Thyroid gland (tissue), 4 donors: ENCODE results near the gene RABL3. TPM values are rescaled to one million over a fixed set of nuclear protein-coding genes. Genes with fewer than 3 reads are reported as not detected.

Source experiments
- DNase-seq, 2 donors: peaks; one replicate each; pipeline ENCODE4 v3.0.0-alpha.2; 2019
- H3K27ac ChIP-seq, 3 donors: fragments of 200-600 bp; sonication (generic); 1 replicate in 2 of 3; 2 replicates in 1 of 3; pipeline ENCODE4 v1.5.1; 2016 to 2019; ENCODE audit warnings: mild to moderate bottlenecking in 1 of 3, moderate library complexity in 1 of 3
- H3K27me3 ChIP-seq: fragments of 200-600 bp; sonication (generic); one replicate; pipeline ENCODE4 v1.5.1; 2019
- H3K36me3 ChIP-seq, 2 donors: fragments of 200-600 bp; sonication (generic); one replicate each; pipeline ENCODE4 v1.5.1; 2016 to 2019
- H3K4me1 ChIP-seq, 2 donors: fragments of 200-600 bp; sonication (generic); one replicate each; pipeline ENCODE4 v1.5.1; 2017 to 2019
- H3K4me3 ChIP-seq, 3 donors: fragments of 200-600 bp; sonication (generic); replicated peaks in 1 of 3; 1 replicate in 2 of 3; 2 replicates in 1 of 3; pipeline ENCODE4 v1.5.1; 2016; ENCODE audit warnings: mild to moderate bottlenecking in 1 of 3
- H3K9me3 ChIP-seq: fragments of 200-600 bp; sonication (generic); one replicate; pipeline ENCODE4 v1.5.1; 2017
- POLR2A ChIP-seq, 2 donors: fragments of 450-650 bp; IDR thresholded peaks; one replicate each; pipeline ENCODE4 v1.6.1; 2017; ENCODE audit warnings: antibody characterized with exemption in 2 of 2, mild to moderate bottlenecking in 2 of 2, moderate library complexity in 1 of 2
- WGBS, 2 donors: methylation state at CpG; one replicate each; pipeline ENCODE4 v1.1.5; 2017; 5-methylcytosine and 5-hydroxymethylcytosine counted together
- intact Hi-C: fragments of 100-400 bp; cut with DNase I; formaldehyde crosslinking; loops from one replicate; pipeline ENCODE4 v1.15.1; 2023
- small RNA-seq: library from RNA; depleted of rRNA; stranded (forward); fragments of <200 nt; gene quantifications from one replicate; pipeline ENCODE3, GENCODE V24; 2016
- total RNA-seq, 4 donors: library from RNA; depleted of rRNA; stranded (reverse); fragments of >200 nt; gene quantifications; one replicate each; pipeline ENCODE4 v1.2.3, GENCODE V29; 2016
- TF ChIP-seq, protein P1 (sequence below), 6 experiments: fragments of 200-600 bp in 3 of 6; fragments of 450-650 bp in 3 of 6; sonication (generic) in 3 of 6; IDR thresholded peaks; one replicate each; pipeline ENCODE4 v1.5.1; 2016 to 2019; ENCODE audit warnings: antibody characterized with exemption in 6 of 6, mild to moderate bottlenecking in 2 of 6, inconsistent platforms in 1 of 6, moderate library complexity in 1 of 6

RABL3 gene
- total RNA-seq, 4 donors from 2014 or later, result 24.3 to 59.5 (median 32.0) TPM

DNA sequence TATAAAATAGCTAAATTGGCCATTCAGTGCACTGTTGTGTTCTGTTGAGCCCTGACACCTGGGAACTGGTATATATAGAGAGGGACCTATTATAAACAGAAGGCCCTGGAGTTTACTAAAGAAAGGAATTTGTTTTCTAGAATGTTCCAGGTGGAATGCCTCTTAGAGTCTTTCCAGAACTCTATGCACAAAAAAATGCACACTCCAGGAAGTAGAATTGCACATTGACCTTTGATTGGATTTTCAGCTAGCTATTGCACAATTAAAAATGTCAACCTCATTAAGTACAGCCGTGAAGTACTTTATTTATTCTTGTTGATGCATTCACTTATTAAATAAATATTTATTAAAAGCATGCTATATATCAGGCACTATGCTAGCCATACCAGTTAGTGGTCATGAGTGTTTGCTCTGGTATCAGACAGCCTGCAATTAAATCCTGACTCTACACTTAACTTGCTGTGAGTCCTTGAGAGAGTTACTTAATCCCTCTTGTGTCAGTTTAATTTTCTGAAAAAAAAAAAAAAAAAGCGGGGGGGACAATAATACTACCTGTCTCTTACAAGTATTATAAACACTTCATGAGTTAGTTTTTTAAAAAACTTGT lies 105.4 kb downstream of the RABL3 start:
- Histone ChIP-seq H3K27me3 (no peaks in the 10 kb centered on the region), H3K27ac (no peak overlapping the region), H3K9me3 (no peaks in the 10 kb centered on the region), H3K4me3 (no peak overlapping the region), H3K4me1 (no peaks in the 10 kb centered on the region), H3K36me3 (peaks cover 0 to 32% of the 10 kb centered on the region in 2 donors)
- no peak for TF ChIP-seq POLR2A (IDR thresholded peaks at IDR 0.05)
- TF ChIP-seq, protein P1, sequence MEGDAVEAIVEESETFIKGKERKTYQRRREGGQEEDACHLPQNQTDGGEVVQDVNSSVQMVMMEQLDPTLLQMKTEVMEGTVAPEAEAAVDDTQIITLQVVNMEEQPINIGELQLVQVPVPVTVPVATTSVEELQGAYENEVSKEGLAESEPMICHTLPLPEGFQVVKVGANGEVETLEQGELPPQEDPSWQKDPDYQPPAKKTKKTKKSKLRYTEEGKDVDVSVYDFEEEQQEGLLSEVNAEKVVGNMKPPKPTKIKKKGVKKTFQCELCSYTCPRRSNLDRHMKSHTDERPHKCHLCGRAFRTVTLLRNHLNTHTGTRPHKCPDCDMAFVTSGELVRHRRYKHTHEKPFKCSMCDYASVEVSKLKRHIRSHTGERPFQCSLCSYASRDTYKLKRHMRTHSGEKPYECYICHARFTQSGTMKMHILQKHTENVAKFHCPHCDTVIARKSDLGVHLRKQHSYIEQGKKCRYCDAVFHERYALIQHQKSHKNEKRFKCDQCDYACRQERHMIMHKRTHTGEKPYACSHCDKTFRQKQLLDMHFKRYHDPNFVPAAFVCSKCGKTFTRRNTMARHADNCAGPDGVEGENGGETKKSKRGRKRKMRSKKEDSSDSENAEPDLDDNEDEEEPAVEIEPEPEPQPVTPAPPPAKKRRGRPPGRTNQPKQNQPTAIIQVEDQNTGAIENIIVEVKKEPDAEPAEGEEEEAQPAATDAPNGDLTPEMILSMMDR (IDR thresholded peaks at IDR 0.05), result no peak
- DNase-seq, result no peak
- WGBS, 2 donors, result 79 to 90% methylated on average over 2 of the region's 2 CpGs
- intact Hi-C loops, result no loop called here

Small RNAs within 50 kb of the gene (small RNA-seq; reads per million reads assigned to genes)
- not detected for gene MTCO1P29
- gene MTCO2P29, result not detected

Other genes starting within 250 kb of the RABL3 start
- gene NDUFB4, start 146.2 kb downstream of the RABL3 start, total RNA-seq, result 100 to 1,000 TPM in 3 of 4 donors, 10 to 100 TPM in 1; 91.5 to 158 (median 118) TPM
- gene HGD, start 60.3 kb downstream of the RABL3 start, total RNA-seq, result 100 to 1,000 TPM in 1 of 4 donors, 10 to 100 TPM in 3; 36.8 to 136 (median 74.7) TPM
- 10 to 100 TPM; 11.3 to 25.5 (median 17.2) TPM for gene GTF2E1, start 228 bp upstream of the RABL3 start, total RNA-seq
- gene STXBP5L, start 165.7 kb upstream of the RABL3 start, total RNA-seq, result 10 to 100 TPM in 3 of 4 donors, 1 to 10 TPM in 1; 8.9 to 24.9 (median 21.9) TPM